ENCODE results near the gene PSMA5.
A peak's percentile ranks its signal among the peaks of the same experiment; 100 is the strongest.
"Not testable (repeated sequence)": the region's sequence is repeated elsewhere in the genome, so short reads cannot be mapped to it uniquely, and the experiment has no call there.

PSMA5 gene

DNA sequence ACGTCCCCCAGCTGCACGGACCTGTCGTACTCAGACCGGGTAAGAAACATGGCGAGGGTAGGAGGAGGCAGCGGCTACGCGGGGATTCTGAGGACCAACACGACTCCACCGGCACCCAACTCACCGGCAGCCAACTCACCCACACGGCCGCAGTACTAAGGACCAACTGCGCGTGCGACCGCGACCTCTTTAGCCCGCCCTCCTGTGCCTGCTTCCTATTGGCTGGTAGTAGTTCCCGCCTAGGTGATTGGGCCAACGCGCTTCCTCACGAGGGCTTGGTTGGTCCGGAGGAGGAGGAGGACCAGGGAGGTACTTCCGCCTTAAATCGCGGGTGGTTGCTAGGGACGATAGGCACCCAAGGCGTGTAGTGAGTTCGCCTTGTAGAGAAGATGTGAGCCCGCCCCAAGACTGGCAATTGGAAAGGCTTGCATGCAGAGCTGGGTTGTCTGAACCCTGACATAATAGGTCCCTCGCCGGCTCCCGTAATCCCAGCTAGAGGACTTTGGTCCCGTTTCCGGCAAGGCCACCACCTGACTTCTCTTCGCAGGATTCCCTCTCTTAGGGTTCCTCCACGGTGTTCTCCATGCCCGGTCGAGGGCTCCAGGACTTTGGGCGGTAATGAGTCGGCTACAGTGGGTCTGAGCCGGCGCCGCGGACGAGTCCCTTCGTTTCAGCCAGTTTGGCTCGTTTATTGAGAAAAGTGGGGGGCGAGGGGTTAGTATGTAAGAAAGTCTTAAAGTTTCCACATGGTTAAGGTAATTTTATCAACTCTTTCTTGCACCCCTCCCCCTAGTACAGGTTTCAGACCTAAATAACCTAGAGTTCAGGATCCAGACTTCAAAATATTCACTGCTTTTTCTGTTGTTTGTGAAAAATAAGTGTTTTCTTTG lies at the start of gene PSMA5:
Gene PSMA5 (minus strand): TSS at position 168 of the 890 bp plus-strand sequence. CDS start 118 bp downstream, at position 50.
- DNase-seq (ENCODE audit: low read depth in 2 of 2), result peak; percentile 95 to 96

DNA sequence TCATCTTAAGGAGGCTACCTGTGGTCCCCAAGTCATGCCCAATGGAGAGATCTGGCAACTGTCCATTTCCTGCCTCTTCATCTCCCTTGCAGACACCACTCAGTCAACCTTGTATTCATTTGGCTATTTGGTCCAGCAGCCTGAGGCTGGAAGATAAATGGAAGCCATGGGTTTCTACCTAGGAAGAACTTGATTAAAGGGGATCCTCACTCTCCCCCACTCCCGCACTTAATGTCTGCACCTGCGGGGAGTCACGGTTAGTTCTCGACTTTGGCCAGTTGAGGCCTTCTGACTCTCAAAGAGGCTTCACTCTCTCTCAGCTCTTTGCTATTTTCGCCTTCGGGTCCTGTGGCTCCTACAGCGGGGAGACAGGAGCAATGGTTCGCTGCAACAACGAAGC lies 49.0 kb upstream of the PSMA5 start:
- no peak for DNase-seq (ENCODE audit: low read depth in 2 of 2)

GRCh38 chr1:109474697-109475096 lies 48.4 kb upstream of the PSMA5 start:
- no peak for DNase-seq (ENCODE audit: low read depth in 2 of 2)

GRCh38 chr1:109473284-109474057 lies 47.2 kb upstream of the PSMA5 start:
- DNase-seq (ENCODE audit: low read depth in 2 of 2), result not testable (repeated sequence)

GRCh38 chr1:109472779-109473178 lies 46.5 kb upstream of the PSMA5 start:
- no peak for DNase-seq (ENCODE audit: low read depth in 2 of 2)

GRCh38 chr1:109470245-109470644 lies 44.0 kb upstream of the PSMA5 start:
- no peak for DNase-seq (ENCODE audit: low read depth in 2 of 2)

DNA sequence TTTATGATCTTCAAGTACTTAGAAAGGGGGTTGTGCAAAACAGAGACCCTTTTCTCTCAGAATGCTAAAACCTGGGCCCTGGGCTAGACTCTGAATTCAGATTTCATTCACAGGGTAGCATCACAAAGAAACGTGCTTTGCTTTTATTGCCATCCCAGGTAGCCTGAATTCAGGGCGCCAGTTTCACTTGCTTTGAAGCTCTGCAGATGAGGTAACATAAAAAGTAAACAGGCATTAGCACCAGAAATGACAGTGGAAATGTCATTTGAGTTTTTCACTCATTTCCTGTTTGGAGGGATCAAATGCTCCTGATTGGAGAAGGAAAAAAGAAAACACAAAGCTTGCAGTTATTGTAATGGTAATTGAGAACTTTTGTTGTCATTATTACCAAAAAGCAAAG lies 42.7 kb upstream of the PSMA5 start:
- no peak for DNase-seq (ENCODE audit: low read depth in 2 of 2)

- DNase-seq (ENCODE audit: low read depth in 2 of 2), result no peak
Measured at GRCh38 chr1:109468061-109468460, 41.8 kb upstream of the PSMA5 start.

- DNase-seq (ENCODE audit: low read depth in 2 of 2), result no peak
Measured at GRCh38 chr1:109467301-109467777, 41.1 kb upstream of the PSMA5 start.

- no peak for DNase-seq (ENCODE audit: low read depth in 2 of 2)
Measured at GRCh38 chr1:109466452-109467300, 40.4 kb upstream of the PSMA5 start, which contains the start of gene SYPL2. Gene SYPL2 (plus strand): TSS chr1:109466546. CDS start chr1:109466844, 298 bp downstream.

DNA sequence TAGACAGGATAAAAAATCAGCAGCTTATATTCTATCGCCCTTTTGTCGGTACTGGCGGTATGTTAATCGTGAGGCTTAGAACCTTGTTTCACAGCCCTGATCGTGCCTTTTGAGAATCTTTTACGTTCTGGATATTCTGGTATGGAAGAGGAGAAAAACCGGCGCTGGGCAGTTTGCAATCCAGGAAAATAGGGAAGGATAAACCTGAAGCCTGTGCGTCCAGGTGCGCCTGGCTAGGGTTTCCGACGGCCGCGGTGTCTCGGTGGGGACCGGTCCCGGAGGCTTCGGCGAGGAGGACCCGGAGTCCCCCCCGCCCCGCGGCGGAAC lies 39.8 kb upstream of the PSMA5 start:
- no peak for DNase-seq (ENCODE audit: low read depth in 2 of 2)

DNA sequence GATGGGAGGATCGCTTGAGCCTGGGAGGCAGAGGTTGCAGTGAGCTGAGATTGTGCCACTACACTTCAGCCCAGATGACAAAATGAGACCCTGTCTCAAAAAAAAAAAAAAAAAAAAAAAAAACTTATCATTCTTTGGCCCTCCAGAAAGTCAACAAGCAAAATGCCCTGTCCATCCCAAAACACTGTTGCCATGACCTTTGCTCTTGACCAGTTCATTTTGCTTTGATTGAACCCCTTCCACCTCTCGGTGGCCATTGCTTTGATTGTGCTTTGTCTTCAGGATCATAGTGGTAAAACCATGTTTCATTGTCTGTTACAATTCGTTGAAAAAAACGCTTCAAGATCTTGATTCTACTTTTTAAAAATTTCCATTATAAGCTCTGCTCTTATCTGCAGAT lies 31.6 kb upstream of the PSMA5 start:
- no peak for DNase-seq (ENCODE audit: low read depth in 2 of 2)

DNA sequence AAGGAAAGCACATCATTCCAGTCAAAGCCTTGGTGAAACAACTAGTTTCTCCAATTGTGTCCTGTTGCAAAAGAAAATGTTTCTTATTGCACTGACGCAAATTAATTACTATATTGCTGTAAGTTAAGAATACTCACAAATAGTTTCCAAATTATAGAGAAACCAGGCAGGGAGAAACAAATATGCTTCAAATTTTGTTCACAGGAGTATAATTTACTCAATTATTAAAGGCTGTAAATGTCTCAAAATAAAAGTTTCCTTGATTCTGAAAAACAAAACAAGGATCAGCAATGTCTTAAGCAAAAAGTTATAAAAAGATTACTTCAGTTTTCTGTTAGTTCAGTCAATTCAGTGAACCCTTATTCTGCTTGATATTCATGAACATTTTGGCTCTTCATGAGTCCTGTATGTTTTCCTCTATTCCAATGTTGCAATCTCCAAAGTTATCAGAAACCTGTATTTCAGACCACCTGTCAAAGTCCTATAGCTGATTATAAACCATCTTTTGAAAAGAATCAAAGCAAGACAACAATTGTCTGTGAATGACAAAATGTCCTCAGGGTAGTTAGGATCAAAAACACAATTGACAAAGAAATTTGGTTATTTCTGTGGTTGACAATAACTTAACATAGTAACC lies 28.4 kb upstream of the PSMA5 start:
- DNase-seq (ENCODE audit: low read depth in 2 of 2), result no peak

DNA sequence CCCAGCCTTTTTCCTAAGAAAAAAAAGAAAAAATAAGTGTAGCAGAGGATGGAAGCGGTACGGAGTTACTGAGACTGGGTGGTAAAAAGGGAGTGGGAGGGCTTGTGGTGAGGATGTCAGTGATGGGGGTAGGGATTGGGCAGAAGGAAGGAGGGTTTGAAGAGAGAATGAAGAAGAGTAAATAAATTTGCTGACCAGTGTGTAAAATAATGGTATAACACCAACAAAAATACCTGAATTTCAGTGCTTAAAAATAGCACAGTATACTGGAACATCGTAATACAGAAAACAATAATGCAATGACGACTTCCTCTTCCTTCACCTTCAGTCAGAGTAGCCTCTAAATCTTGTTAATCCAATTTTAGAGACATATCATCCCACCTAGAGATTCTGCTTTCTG lies 21.3 kb upstream of the PSMA5 start:
- DNase-seq (ENCODE audit: low read depth in 2 of 2), result no peak

DNA sequence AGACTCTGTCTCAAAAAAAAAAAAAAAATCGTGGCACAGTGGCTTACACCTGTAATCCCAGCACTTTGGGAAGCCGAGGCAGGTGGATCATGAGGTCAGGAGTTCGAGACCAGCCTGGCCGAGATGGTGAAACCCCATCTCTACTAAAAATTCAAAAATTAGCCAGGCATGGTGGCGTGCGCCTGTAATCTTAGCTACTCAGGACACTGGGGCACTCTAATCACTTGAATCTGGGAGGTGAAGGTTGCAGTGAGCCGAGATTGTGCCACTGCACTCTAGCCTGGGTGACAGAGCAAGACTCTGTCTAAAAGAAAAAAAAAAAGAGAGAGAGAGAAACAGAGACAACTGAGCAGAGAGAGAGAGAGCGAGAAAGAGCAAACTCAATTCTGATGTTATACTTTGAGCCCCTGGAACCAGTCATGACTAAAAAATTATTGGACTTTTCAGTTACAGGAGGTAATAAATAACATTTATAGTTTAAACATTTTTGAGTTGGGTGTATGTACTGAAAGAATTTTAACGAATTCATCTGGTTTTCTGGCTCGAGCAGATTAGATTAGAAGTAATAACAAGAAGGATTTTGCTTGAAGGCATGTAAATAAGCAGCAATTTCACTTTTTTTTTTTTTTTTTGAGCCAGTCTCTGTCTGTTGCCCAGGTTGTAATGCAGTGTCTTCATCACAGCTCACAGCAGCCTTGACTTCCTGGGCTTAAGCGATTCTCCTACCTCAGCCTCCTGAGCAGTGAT lies 19.9 kb upstream of the PSMA5 start:
- DNase-seq (ENCODE audit: low read depth in 2 of 2), result peak; percentile 29

DNA sequence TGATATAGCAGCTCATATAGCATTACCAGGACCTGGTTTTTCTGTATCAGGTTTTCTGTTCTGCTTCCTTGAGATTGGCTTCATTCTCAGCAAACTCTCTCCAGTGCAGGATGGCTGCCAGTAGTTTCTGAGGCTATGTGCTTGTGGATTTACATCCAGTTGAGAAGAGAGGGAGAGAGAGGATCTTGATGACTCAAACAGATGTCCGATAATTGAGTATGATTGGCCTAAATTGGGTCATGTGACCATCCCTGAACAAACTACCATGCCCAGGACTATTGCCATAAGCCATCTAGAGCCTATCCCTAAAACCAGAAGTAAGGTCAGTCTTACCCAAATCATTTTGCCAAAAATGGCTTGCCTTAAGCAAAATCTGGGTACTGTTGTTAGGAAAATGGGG lies 18.1 kb upstream of the PSMA5 start:
- no peak for DNase-seq (ENCODE audit: low read depth in 2 of 2)

GRCh38 chr1:109443476-109443875 lies 17.2 kb upstream of the PSMA5 start:
- no peak for DNase-seq (ENCODE audit: low read depth in 2 of 2)

DNA sequence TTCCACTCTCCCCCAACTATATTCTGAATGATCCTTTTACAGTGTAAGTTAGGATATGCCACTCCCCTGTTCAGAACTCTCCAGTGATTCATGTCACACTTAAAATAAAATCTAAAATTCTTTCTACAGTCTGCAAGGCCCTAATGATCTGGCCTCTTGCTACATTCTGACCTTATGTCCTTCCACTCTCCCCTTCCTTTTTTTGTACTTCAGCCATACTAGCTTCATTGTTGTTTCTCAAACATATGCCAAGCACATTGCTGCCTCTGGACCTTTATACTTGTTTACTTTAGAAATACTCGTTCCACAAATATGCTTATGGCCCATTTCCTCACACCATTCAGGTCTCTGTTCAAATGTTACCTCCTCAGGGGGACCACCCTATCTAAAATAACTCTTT lies 14.8 kb upstream of the PSMA5 start:
- DNase-seq (ENCODE audit: low read depth in 2 of 2), result no peak

GRCh38 chr1:109438798-109439297 lies 12.6 kb upstream of the PSMA5 start:
- DNase-seq (ENCODE audit: low read depth in 2 of 2), result peak; percentile 59 to 63

GRCh38 chr1:109434484-109434883 lies 8.2 kb upstream of the PSMA5 start:
- no peak for DNase-seq (ENCODE audit: low read depth in 2 of 2)
